ENCODE results near the gene PSMD6.

Gene PSMD6

DNA sequence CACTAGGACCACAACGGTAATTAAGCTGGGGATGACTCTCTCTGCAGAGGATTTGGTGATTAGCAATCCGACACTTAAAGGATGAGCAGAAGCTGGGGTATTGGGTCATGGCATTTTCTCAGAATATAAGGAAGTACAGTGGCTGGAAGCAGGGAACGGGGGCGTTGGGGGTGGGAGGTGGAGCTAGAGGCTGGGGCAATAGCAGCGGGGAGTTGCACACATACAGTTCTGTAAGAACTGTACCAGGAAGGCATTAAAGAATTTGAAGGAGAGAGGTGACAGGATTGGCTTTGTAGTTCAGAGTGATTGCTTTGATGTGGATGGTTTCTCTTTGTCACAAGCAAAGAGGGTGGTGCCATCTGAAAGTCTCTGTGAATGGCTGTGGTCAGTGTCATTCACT is 28.2 kb downstream of the PSMD6 start:
- Mint-ChIP-seq H3K27ac (ENCODE audit: low read depth) (no peak overlapping the region), H3K36me3 (ENCODE audit: insufficient read depth) (peaks cover 86% of the 10 kb centered on the region), H3K4me1 (peaks cover 20% of the 10 kb centered on the region), H3K27me3 (no peaks in the 10 kb centered on the region), H3K9me3 (no peaks in the 10 kb centered on the region), H3K4me3 (no peak overlapping the region)
- DNase-seq (ENCODE audit: low spot score in 2 of 2) (no peak), ATAC-seq (replicated peaks; ENCODE audit: extremely low read depth, poor library complexity, severe bottlenecking) (no peak)

- peaks cover 85% of the 10 kb centered on the region for H3K36me3 Mint-ChIP-seq (ENCODE audit: insufficient read depth)
- H3K27me3 Mint-ChIP-seq = no peaks in the 10 kb centered on the region
- ATAC-seq (replicated peaks; ENCODE audit: extremely low read depth, poor library complexity, severe bottlenecking) (peak; percentile 67), DNase-seq (ENCODE audit: low spot score in 2 of 2) (peak; percentile 32 to 44)
- no peaks in the 10 kb centered on the region for H3K9me3 Mint-ChIP-seq
- no peak overlapping the region for H3K27ac Mint-ChIP-seq (ENCODE audit: low read depth)
- H3K4me3 Mint-ChIP-seq = no peak overlapping the region
- peaks cover 23% of the 10 kb centered on the region for H3K4me1 Mint-ChIP-seq
Measured at GRCh38 chr3:63993653-63994079, 29.6 kb downstream of the PSMD6 start.

DNA sequence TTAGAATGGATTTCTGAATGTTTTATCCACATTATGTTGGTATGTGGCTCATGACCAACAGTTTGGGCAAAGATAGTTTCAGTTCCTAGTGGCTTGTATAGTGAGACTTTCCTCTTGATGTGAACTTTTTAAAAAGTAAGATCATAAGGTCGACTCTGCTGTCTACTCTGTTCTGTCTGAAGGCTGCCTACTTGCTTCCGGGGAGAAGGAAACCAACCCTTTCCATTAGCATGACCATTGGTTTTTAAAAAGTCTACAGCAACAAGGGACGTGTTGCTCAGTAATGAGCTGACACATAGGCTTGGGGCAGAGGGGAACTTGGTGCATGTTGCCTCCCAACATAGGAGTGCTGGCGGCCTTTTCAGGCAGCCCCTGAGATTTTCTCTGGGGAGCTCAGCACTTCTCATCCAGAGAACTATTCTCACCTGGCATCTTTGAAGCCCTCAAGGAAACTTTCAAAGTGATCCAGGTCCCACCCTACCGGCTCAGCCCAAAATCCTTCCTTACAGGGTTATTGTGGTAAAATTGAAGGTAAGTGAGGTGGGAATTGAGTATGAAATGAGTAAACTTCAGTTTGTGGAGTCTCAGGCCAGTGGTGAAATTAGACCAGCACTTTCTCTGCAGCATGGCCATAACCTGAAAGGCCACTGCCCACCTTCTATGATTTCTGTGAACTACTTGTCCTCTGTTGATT is 30.6 kb downstream of the PSMD6 start:
- H3K36me3 Mint-ChIP-seq (ENCODE audit: insufficient read depth) = peaks cover 87% of the 10 kb centered on the region
- no peak for ATAC-seq (replicated peaks; ENCODE audit: extremely low read depth, poor library complexity, severe bottlenecking)
- H3K27ac Mint-ChIP-seq (ENCODE audit: low read depth) = no peak overlapping the region

GRCh38 chr3:63991666-63992065 is 31.6 kb downstream of the PSMD6 start:
- Mint-ChIP-seq H3K27ac (ENCODE audit: low read depth) (peak overlapping the region; percentile 53), H3K27me3 (no peaks in the 10 kb centered on the region), H3K4me1 (peaks cover 34% of the 10 kb centered on the region), H3K36me3 (ENCODE audit: insufficient read depth) (peaks cover 86% of the 10 kb centered on the region), H3K9me3 (no peaks in the 10 kb centered on the region), H3K4me3 (no peak overlapping the region)
- DNase-seq (ENCODE audit: low spot score in 2 of 2) = no peak
- ATAC-seq (replicated peaks; ENCODE audit: extremely low read depth, poor library complexity, severe bottlenecking) = no peak

More for the DNA sequence above, 30.6 kb downstream of the PSMD6 start:
- no peak for DNase-seq (ENCODE audit: low spot score in 2 of 2)
- Mint-ChIP-seq H3K27me3 (no peaks in the 10 kb centered on the region), H3K9me3 (no peaks in the 10 kb centered on the region), H3K4me1 (peaks cover 27% of the 10 kb centered on the region), H3K4me3 (no peak overlapping the region)

GRCh38 chr3:63990733-63991132 is 32.6 kb downstream of the PSMD6 start:
- peaks cover 35% of the 10 kb centered on the region for H3K4me1 Mint-ChIP-seq
- no peak for ATAC-seq (replicated peaks; ENCODE audit: extremely low read depth, poor library complexity, severe bottlenecking)
- H3K9me3 Mint-ChIP-seq = no peaks in the 10 kb centered on the region
- no peaks in the 10 kb centered on the region for H3K27me3 Mint-ChIP-seq
- no peak overlapping the region for H3K4me3 Mint-ChIP-seq
- peak overlapping the region; percentile 53 for H3K27ac Mint-ChIP-seq (ENCODE audit: low read depth)
- DNase-seq (ENCODE audit: low spot score in 2 of 2) = no peak
- peaks cover 85% of the 10 kb centered on the region for H3K36me3 Mint-ChIP-seq (ENCODE audit: insufficient read depth)

DNA sequence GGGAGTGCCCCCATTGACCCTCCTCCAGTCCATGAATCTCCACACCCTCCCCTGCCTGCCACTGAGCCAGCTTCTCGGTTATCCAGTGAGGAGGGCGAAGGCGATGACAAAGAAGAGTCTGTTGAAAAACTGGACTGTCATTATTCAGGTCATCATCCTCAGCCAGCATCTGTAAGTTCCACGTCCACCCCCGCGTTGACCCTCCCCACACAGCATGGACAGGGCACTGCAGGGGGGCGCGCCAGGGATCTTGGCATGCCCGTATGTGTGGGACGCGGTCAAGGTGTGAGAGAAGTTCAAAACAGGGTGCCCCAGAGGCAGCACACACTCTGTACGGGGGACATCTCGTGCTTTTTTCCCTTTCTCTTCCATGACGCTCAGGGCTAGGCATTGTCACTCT is 33.1 kb downstream of the PSMD6 start:
- H3K4me3 Mint-ChIP-seq = no peak overlapping the region
- peaks cover 83% of the 10 kb centered on the region for H3K36me3 Mint-ChIP-seq (ENCODE audit: insufficient read depth)
- no peaks in the 10 kb centered on the region for H3K27me3 Mint-ChIP-seq
- no peaks in the 10 kb centered on the region for H3K9me3 Mint-ChIP-seq
- H3K27ac Mint-ChIP-seq (ENCODE audit: low read depth) = peak overlapping the region; percentile 53
- ATAC-seq (replicated peaks; ENCODE audit: extremely low read depth, poor library complexity, severe bottlenecking) (no peak), DNase-seq (ENCODE audit: low spot score in 2 of 2) (no peak)
- H3K4me1 Mint-ChIP-seq = peaks cover 35% of the 10 kb centered on the region

GRCh38 chr3:63988943-63989342 is 34.4 kb downstream of the PSMD6 start:
- Mint-ChIP-seq H3K27ac (ENCODE audit: low read depth) (no peak overlapping the region), H3K4me3 (no peak overlapping the region), H3K36me3 (ENCODE audit: insufficient read depth) (peaks cover 83% of the 10 kb centered on the region), H3K4me1 (peaks cover 39% of the 10 kb centered on the region), H3K27me3 (no peaks in the 10 kb centered on the region), H3K9me3 (no peaks in the 10 kb centered on the region)
- DNase-seq (ENCODE audit: low spot score in 2 of 2) = no peak
- ATAC-seq (replicated peaks; ENCODE audit: extremely low read depth, poor library complexity, severe bottlenecking) = no peak

- H3K27me3 Mint-ChIP-seq = no peaks in the 10 kb centered on the region
- peaks cover 79% of the 10 kb centered on the region for H3K36me3 Mint-ChIP-seq (ENCODE audit: insufficient read depth)
- ATAC-seq (replicated peaks; ENCODE audit: extremely low read depth, poor library complexity, severe bottlenecking) (no peak), DNase-seq (ENCODE audit: low spot score in 2 of 2) (no peak)
- peak overlapping the region; percentile 27 for H3K27ac Mint-ChIP-seq (ENCODE audit: low read depth)
- no peaks in the 10 kb centered on the region for H3K9me3 Mint-ChIP-seq
- peaks cover 52% of the 10 kb centered on the region for H3K4me1 Mint-ChIP-seq
- H3K4me3 Mint-ChIP-seq = no peak overlapping the region
Measured at GRCh38 chr3:63986831-63987230, 36.5 kb downstream of the PSMD6 start.

DNA sequence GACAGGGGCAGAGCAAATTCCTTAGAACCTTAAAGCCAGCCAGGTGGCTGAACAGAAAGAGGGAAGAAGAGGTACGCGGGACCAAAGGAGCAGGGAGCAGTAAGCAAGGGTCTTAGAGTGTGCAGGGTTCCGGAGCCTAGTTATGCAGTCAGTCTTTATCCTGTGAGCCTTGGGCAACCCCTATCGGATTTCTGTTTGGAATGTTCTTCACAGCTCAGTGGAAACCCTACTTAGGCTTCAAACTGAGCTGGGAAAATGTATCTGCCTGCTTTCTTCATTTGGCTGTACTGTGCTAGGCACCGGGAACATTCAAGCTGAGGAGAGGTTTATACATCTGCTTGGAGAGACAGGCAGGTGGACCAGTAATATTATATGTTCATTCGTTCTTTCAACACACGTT is 37.1 kb downstream of the PSMD6 start:
- H3K36me3 Mint-ChIP-seq (ENCODE audit: insufficient read depth) = peaks cover 79% of the 10 kb centered on the region
- peaks cover 50% of the 10 kb centered on the region for H3K4me1 Mint-ChIP-seq
- ATAC-seq (replicated peaks; ENCODE audit: extremely low read depth, poor library complexity, severe bottlenecking) (no peak), DNase-seq (ENCODE audit: low spot score in 2 of 2) (no peak)
- peak overlapping the region; percentile 78 for H3K27ac Mint-ChIP-seq (ENCODE audit: low read depth)
- H3K9me3 Mint-ChIP-seq = no peaks in the 10 kb centered on the region
- H3K4me3 Mint-ChIP-seq = no peak overlapping the region
- H3K27me3 Mint-ChIP-seq = no peaks in the 10 kb centered on the region

DNA sequence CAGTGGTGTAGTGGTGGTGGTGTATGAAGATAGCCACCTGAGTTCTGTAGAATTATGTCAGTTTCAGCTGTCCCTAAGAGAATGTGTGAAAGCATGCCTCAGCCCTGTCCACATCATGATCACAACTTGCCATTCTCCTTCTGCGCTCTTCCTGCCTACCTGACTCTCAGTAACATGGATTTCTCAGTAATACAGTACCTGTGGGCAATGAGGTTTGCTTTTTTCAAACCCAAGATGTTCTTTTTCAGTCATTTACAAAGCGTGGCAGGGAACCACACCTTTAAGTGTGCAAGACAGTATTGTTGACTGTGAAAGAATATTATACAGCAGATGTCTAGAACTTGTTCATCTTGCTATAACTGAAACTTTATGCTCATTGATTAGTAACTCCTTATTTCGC is 38.9 kb downstream of the PSMD6 start:
- no peaks in the 10 kb centered on the region for H3K9me3 Mint-ChIP-seq
- H3K4me3 Mint-ChIP-seq = no peak overlapping the region
- peaks cover 79% of the 10 kb centered on the region for H3K36me3 Mint-ChIP-seq (ENCODE audit: insufficient read depth)
- peak overlapping the region; percentile 47 for H3K27ac Mint-ChIP-seq (ENCODE audit: low read depth)
- ATAC-seq (replicated peaks; ENCODE audit: extremely low read depth, poor library complexity, severe bottlenecking) (no peak), DNase-seq (ENCODE audit: low spot score in 2 of 2) (no peak)
- H3K27me3 Mint-ChIP-seq = no peaks in the 10 kb centered on the region
- peaks cover 66% of the 10 kb centered on the region for H3K4me1 Mint-ChIP-seq

- no peak overlapping the region for H3K4me3 Mint-ChIP-seq
- no peaks in the 10 kb centered on the region for H3K9me3 Mint-ChIP-seq
- ATAC-seq (replicated peaks; ENCODE audit: extremely low read depth, poor library complexity, severe bottlenecking) = no peak
- DNase-seq (ENCODE audit: low spot score in 2 of 2) = no peak
- peak overlapping the region; percentile 74 for H3K27ac Mint-ChIP-seq (ENCODE audit: low read depth)
- H3K4me1 Mint-ChIP-seq = peaks cover 76% of the 10 kb centered on the region
- H3K27me3 Mint-ChIP-seq = no peaks in the 10 kb centered on the region
- peaks cover 61% of the 10 kb centered on the region for H3K36me3 Mint-ChIP-seq (ENCODE audit: insufficient read depth)
Measured at GRCh38 chr3:63981980-63982379, 41.3 kb downstream of the PSMD6 start.

- Mint-ChIP-seq H3K4me1 (peaks cover 82% of the 10 kb centered on the region), H3K27ac (ENCODE audit: low read depth) (peak overlapping the region; percentile 88), H3K9me3 (no peaks in the 10 kb centered on the region), H3K27me3 (no peaks in the 10 kb centered on the region), H3K36me3 (ENCODE audit: insufficient read depth) (peaks cover 53% of the 10 kb centered on the region), H3K4me3 (peak overlapping the region; percentile 83)
- ATAC-seq (replicated peaks; ENCODE audit: extremely low read depth, poor library complexity, severe bottlenecking) = no peak
- DNase-seq (ENCODE audit: low spot score in 2 of 2) = no peak
Measured at GRCh38 chr3:63980830-63981498, 42.3 kb downstream of the PSMD6 start.

- peak overlapping the region; percentile 88 for H3K27ac Mint-ChIP-seq (ENCODE audit: low read depth)
- no peaks in the 10 kb centered on the region for H3K27me3 Mint-ChIP-seq
- H3K4me3 Mint-ChIP-seq = peak overlapping the region; percentile 83
- DNase-seq (ENCODE audit: low spot score in 2 of 2) (no peak), ATAC-seq (replicated peaks; ENCODE audit: extremely low read depth, poor library complexity, severe bottlenecking) (no peak)
- no peaks in the 10 kb centered on the region for H3K9me3 Mint-ChIP-seq
- H3K36me3 Mint-ChIP-seq (ENCODE audit: insufficient read depth) = peaks cover 47% of the 10 kb centered on the region
- H3K4me1 Mint-ChIP-seq = peaks cover 80% of the 10 kb centered on the region
Measured at GRCh38 chr3:63980019-63980418, 43.3 kb downstream of the PSMD6 start.

Measured in central memory CD8-positive, alpha-beta T cell (primary cell).